ENCODE measurements around the gene PRPF19. TPM values are rescaled to one million over a fixed set of nuclear protein-coding genes. Genes with fewer than 3 reads are reported as not detected.

Gene PRPF19
- total and polyA plus RNA-seq, 4 donors = 49.0 to 115 (median 77.4) TPM

DNA sequence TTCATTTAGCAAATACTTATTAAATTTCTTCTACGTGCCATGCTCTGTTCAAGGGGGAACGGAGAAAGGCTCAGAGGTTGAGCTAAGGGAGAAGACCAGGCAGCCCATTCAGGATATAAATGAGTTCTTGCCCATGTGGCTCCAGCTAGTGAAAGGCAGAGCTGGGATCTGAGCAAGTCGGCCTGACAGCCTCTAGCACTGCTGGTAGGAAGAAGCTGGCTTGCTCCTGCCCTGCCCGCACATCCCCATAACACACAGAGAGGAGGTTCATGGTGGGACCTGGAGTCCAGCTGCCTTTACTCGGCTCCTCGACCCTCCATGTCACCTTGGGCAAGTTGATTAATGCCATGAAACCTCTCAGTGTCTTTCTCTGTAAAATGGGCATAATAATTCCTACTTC, 43.6 kb upstream of the PRPF19 start:
- H3K4me1 ChIP-seq (ENCODE audit: control insufficient read depth, insufficient read depth, low read length) = peaks cover 39% of the 10 kb centered on the region
- peak overlapping the region; percentile 20 for H3K27ac ChIP-seq (ENCODE audit: low read depth, low read length)
- DNase-seq (ENCODE audit: low read depth in 4 of 6, low spot score in 6 of 6) = no peak
- H3K4me3 ChIP-seq (ENCODE audit: low read depth, low read length) = peak overlapping the region; percentile 49
- 67% methylated on average over 6 of the region's 6 CpGs for WGBS (ENCODE audit: insufficient coverage)
- no peaks in the 10 kb centered on the region for H3K9me3 ChIP-seq (ENCODE audit: control insufficient read depth, insufficient read depth, low read length)
- peaks cover 32% of the 10 kb centered on the region for H3K27me3 ChIP-seq (ENCODE audit: control insufficient read depth, insufficient read depth, low read length)
- no peaks in the 10 kb centered on the region for H3K36me3 ChIP-seq (ENCODE audit: control insufficient read depth, insufficient read depth, low read length)

DNA sequence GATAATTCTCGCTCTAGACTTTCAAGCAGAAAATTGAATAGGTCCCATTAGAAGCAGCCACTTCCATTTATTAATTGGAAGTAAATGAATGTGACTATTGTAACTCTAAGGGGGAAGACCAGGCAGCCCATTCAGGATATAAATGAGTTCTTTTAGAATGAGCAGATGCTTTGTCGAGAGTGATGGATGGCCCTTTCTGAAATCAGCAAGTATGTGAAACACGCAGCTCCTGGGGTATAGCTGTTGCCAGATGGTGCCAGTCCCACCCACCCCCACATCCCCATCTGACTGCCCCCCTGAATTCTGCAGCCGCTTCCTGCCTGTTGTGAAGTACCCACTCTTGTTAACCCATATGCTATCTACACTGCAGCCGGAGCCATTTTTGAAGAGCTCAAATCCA, 41.9 kb upstream of the PRPF19 start:
- peaks cover 41% of the 10 kb centered on the region for H3K4me1 ChIP-seq (ENCODE audit: control insufficient read depth, insufficient read depth, low read length)
- H3K36me3 ChIP-seq (ENCODE audit: control insufficient read depth, insufficient read depth, low read length) = no peaks in the 10 kb centered on the region
- peak in 4 of 6 donors; percentile 56 to 93 (median 74) for DNase-seq (ENCODE audit: low read depth in 4 of 6, low spot score in 6 of 6)
- WGBS (ENCODE audit: insufficient coverage) = 4% methylated on average over 3 of the region's 5 CpGs
- peaks cover 33% of the 10 kb centered on the region for H3K27me3 ChIP-seq (ENCODE audit: control insufficient read depth, insufficient read depth, low read length)
- peak overlapping the region; percentile 84 for H3K27ac ChIP-seq (ENCODE audit: low read depth, low read length)
- no peaks in the 10 kb centered on the region for H3K9me3 ChIP-seq (ENCODE audit: control insufficient read depth, insufficient read depth, low read length)
- peak overlapping the region; percentile 4 for H3K4me3 ChIP-seq (ENCODE audit: low read depth, low read length)

DNA sequence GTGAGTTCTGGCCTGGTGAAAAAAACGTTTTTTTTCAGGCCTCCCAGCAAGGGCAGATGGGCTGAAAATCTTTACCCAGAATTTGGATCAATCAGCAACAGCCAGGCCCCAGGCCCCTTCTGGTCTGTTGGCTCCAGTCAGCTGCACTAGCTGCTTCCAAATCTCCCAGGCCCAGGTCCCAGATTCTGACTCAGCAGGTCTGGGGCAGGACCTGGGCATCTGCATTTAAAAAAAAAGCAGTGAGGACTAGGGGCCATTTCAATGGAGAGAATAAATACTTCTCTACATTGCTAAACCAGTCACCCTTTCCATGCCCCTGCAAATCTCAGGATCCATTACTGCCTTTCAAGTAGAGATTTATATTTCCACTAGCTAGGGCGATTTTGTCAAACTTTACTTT, 41.3 kb upstream of the PRPF19 start:
- Histone ChIP-seq H3K4me3 (ENCODE audit: low read depth, low read length) (no peak overlapping the region), H3K36me3 (ENCODE audit: control insufficient read depth, insufficient read depth, low read length) (no peaks in the 10 kb centered on the region), H3K27ac (ENCODE audit: low read depth, low read length) (peak overlapping the region; percentile 84), H3K9me3 (ENCODE audit: control insufficient read depth, insufficient read depth, low read length) (no peaks in the 10 kb centered on the region), H3K4me1 (ENCODE audit: control insufficient read depth, insufficient read depth, low read length) (peaks cover 44% of the 10 kb centered on the region), H3K27me3 (ENCODE audit: control insufficient read depth, insufficient read depth, low read length) (peaks cover 31% of the 10 kb centered on the region)
- 0% methylated on average over 1 of the region's 2 CpGs for WGBS (ENCODE audit: insufficient coverage)
- DNase-seq (ENCODE audit: low read depth in 4 of 6, low spot score in 6 of 6) = peak in 4 of 6 donors; percentile 47 to 91 (median 68)

DNA sequence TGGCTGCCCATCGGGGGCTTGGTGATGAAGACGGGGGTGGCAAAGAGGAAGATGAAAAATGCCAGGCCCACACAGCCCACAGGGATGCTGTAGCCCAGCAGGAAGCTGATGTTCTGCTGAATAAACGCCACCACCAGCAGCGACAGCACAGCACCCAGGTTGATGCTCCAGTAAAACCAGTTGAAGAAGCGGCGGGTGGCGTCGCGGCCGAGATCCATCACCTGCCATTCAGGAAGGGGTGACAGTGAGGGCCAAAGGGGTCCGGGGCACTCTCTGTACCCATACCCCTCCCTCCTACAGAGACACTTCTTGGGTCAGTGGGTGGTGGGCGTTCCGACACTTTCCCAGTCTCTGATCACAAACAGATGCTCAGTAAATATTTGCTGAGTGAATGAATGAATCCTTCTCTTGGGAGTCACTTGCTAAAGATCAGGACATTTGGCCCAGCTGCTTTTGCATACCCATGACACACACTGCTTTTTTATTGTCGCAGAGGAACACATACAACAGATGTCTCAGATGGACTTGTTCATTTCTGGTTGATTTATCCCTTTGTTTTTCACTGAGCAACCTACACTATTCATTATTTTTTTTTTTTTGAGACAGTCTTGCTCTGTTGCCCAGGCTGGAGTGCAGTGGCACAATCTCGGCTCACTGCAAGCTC, 40.3 kb upstream of the PRPF19 start:
- DNase-seq (ENCODE audit: low read depth in 4 of 6, low spot score in 6 of 6) = peak in 2 of 6 donors; percentile 51 to 87
- peak overlapping the region; percentile 15 for H3K27ac ChIP-seq (ENCODE audit: low read depth, low read length)
- peaks cover 44% of the 10 kb centered on the region for H3K4me1 ChIP-seq (ENCODE audit: control insufficient read depth, insufficient read depth, low read length)
- 36% methylated on average over 12 of the region's 15 CpGs for WGBS (ENCODE audit: insufficient coverage)
- no peaks in the 10 kb centered on the region for H3K36me3 ChIP-seq (ENCODE audit: control insufficient read depth, insufficient read depth, low read length)
- no peaks in the 10 kb centered on the region for H3K9me3 ChIP-seq (ENCODE audit: control insufficient read depth, insufficient read depth, low read length)
- H3K4me3 ChIP-seq (ENCODE audit: low read depth, low read length) = no peak overlapping the region
- H3K27me3 ChIP-seq (ENCODE audit: control insufficient read depth, insufficient read depth, low read length) = peaks cover 27% of the 10 kb centered on the region

DNA sequence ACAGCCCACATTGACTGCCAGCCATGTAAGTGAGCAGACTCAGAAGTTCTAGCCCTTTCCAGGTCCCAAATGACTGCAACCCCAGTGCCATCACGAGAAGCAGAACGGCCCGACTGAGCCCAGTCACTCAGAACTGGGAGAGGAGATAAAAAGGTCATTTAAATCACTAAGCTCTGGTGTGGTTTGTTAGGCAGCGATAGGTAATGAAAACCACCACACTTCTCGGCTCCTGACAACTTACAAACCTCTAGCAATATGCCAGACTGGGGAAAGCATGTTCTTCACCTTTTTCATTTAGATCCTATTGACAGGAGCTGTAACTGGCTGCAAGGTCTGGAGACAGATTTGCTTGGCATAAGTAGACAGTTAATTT, 38.9 kb upstream of the PRPF19 start:
- Histone ChIP-seq H3K4me3 (ENCODE audit: low read depth, low read length) (no peak overlapping the region), H3K27me3 (ENCODE audit: control insufficient read depth, insufficient read depth, low read length) (peaks cover 20% of the 10 kb centered on the region), H3K4me1 (ENCODE audit: control insufficient read depth, insufficient read depth, low read length) (peaks cover 37% of the 10 kb centered on the region), H3K9me3 (ENCODE audit: control insufficient read depth, insufficient read depth, low read length) (no peaks in the 10 kb centered on the region), H3K36me3 (ENCODE audit: control insufficient read depth, insufficient read depth, low read length) (no peaks in the 10 kb centered on the region), H3K27ac (ENCODE audit: low read depth, low read length) (no peak overlapping the region)
- no peak for DNase-seq (ENCODE audit: low read depth in 4 of 6, low spot score in 6 of 6)
- WGBS (ENCODE audit: insufficient coverage) = no CpG with 5 or more reads among the region's 5 CpGs

DNA sequence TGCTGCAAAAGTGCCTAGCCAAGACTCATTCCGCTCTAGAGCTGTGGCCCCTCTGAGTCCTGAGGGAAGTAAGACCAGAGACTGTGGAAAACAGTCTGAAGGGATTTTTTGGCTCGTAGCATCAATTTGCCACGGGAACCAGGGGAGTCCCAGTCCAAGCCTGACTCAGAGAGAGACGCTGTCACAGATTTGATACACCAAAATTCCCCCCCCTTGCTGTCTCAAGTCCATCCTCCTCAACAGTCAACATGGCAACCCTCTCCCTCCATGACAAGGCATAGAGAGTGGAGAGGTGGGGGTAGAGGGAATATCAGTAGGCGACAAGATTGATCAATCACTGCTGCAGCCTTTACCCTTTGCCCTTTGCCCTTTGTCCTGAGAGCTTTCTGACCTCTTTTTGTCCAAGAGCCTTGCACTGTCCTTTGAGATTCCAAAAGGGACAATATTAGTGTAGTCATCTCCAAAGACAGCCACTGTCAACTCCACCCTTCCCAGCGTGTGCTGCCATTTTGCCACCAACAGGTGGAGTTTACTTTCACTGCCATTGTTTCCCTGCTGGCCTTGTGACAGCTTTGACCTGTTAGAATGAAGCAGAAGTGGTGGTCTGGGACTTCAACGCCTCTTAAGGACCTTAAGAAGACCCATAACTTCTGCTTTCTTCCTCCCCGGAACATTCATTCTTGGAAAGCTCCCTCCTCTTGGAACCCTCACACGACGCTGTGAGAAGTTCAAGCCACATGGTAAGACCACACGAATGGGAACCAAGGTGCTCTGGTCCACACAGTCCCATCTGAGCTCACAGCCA, 38.3 kb upstream of the PRPF19 start:
- Histone ChIP-seq H3K9me3 (ENCODE audit: control insufficient read depth, insufficient read depth, low read length) (no peaks in the 10 kb centered on the region), H3K4me3 (ENCODE audit: low read depth, low read length) (no peak overlapping the region), H3K27me3 (ENCODE audit: control insufficient read depth, insufficient read depth, low read length) (peaks cover 19% of the 10 kb centered on the region), H3K36me3 (ENCODE audit: control insufficient read depth, insufficient read depth, low read length) (no peaks in the 10 kb centered on the region), H3K27ac (ENCODE audit: low read depth, low read length) (no peak overlapping the region), H3K4me1 (ENCODE audit: control insufficient read depth, insufficient read depth, low read length) (peaks cover 37% of the 10 kb centered on the region)
- WGBS (ENCODE audit: insufficient coverage) = 84% methylated on average over 5 of the region's 11 CpGs
- DNase-seq (ENCODE audit: low read depth in 4 of 6, low spot score in 6 of 6) = no peak

DNA sequence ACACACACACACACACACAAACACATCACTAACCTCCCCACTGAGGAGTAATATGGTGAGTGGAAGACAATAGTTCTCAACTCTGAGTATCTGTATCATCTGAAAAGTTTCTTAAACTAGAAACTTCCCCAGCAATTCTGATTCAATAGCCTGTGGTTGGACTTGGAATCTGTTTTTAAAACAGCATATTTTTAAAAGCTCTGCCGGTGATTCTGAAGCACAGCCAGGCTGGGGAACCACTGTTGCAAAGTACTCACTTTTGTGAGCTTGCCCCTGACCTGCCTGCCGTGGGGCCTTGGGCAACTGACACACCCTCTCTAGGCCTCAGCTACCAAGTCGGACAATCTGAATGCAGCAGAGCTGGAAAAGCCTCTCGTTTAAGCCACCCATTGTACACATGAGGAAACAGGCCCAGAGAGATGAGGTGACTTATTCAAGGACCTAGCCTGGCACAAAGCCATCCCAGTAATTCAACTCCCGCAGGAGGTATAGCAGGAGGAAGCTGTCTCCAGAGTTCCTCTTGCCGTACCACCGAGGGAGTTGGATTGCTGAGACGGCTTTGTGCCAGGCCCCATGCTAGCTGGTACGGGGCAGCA, 36.7 kb upstream of the PRPF19 start:
- DNase-seq (ENCODE audit: low read depth in 4 of 6, low spot score in 6 of 6) = peak in 1 of 6 donors; percentile 44
- 28% methylated on average over 5 of the region's 9 CpGs for WGBS (ENCODE audit: insufficient coverage)

DNA sequence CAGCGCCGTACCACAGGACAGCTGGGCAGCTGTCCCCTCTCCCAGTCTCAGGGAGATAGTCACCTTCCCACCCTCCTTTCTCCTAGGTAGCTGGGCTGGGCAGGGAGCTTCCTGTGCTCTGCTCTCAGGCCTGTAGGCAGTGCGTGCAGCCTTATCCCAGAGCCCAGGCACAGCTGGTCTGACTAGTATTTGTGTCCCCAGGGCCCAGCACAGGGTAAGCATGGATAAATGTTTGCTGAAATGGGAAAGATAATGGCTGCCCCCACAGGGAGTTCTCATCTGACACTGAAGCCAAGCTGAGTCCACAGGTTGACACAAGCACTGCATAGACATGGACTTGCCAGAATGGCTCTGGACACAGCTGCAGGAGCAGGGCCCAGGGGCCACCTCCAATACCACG, 35.8 kb upstream of the PRPF19 start:
- Histone ChIP-seq H3K36me3 (ENCODE audit: control insufficient read depth, insufficient read depth, low read length) (peaks cover 9% of the 10 kb centered on the region), H3K9me3 (ENCODE audit: control insufficient read depth, insufficient read depth, low read length) (no peaks in the 10 kb centered on the region), H3K27ac (ENCODE audit: low read depth, low read length) (no peak overlapping the region), H3K27me3 (ENCODE audit: control insufficient read depth, insufficient read depth, low read length) (peaks cover 19% of the 10 kb centered on the region), H3K4me1 (ENCODE audit: control insufficient read depth, insufficient read depth, low read length) (peaks cover 28% of the 10 kb centered on the region), H3K4me3 (ENCODE audit: low read depth, low read length) (no peak overlapping the region)
- WGBS (ENCODE audit: insufficient coverage) = 100% methylated on average over 4 of the region's 4 CpGs
- DNase-seq (ENCODE audit: low read depth in 4 of 6, low spot score in 6 of 6) = no peak

More for the DNA sequence above, 36.7 kb upstream of the PRPF19 start:
- H3K4me3 ChIP-seq (ENCODE audit: low read depth, low read length) = no peak overlapping the region
- peaks cover 33% of the 10 kb centered on the region for H3K4me1 ChIP-seq (ENCODE audit: control insufficient read depth, insufficient read depth, low read length)
- H3K9me3 ChIP-seq (ENCODE audit: control insufficient read depth, insufficient read depth, low read length) = no peaks in the 10 kb centered on the region
- H3K27me3 ChIP-seq (ENCODE audit: control insufficient read depth, insufficient read depth, low read length) = peaks cover 19% of the 10 kb centered on the region
- no peak overlapping the region for H3K27ac ChIP-seq (ENCODE audit: low read depth, low read length)
- peaks cover under 1% of the 10 kb centered on the region for H3K36me3 ChIP-seq (ENCODE audit: control insufficient read depth, insufficient read depth, low read length)

DNA sequence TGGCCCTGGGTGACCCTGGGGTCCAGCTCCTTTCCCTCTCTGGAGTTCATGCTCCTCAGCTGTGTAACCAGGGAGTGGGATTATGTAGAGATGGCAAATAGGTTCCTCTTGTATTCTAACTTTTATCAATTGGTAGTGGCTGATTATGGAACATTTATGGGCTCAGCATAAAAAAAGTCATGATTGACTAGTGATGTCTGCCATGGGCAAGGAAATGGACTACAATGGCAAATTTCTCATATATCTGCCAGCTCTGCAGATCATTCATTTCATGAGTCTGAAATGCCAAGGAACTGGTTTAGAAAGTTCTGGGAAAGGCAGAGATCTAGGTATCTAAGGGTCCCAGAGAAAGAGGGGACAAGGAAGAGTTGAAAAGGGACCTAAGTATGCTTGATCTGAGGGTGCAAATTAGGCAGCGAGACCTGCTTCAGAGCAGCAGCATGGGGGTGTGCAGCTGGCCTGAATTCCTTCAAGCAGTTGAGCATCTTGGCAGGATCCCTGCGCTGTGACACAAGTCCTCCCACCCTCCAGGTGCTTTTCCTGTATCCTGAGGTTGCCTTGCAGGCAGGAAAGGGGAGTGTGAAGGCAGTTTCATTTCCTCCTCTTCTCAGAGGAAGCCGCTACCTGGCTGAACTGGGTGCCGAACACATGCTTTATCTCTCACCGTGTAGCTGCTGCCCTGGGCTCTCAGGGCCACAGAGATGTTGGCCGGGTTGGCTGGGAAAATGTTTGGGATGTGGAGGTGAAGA, 35.2 kb upstream of the PRPF19 start:
- DNase-seq (ENCODE audit: low read depth in 4 of 6, low spot score in 6 of 6) = no peak
- peaks cover 30% of the 10 kb centered on the region for H3K4me1 ChIP-seq (ENCODE audit: control insufficient read depth, insufficient read depth, low read length)
- H3K27me3 ChIP-seq (ENCODE audit: control insufficient read depth, insufficient read depth, low read length) = peaks cover 19% of the 10 kb centered on the region
- no peak overlapping the region for H3K4me3 ChIP-seq (ENCODE audit: low read depth, low read length)
- peaks cover 16% of the 10 kb centered on the region for H3K36me3 ChIP-seq (ENCODE audit: control insufficient read depth, insufficient read depth, low read length)
- 83% methylated on average over 1 of the region's 6 CpGs for WGBS (ENCODE audit: insufficient coverage)
- no peaks in the 10 kb centered on the region for H3K9me3 ChIP-seq (ENCODE audit: control insufficient read depth, insufficient read depth, low read length)
- H3K27ac ChIP-seq (ENCODE audit: low read depth, low read length) = no peak overlapping the region

All from spinal cord (tissue), 10 donors.